ENCODE measurements around the gene ZMIZ2. TPM values are rescaled to one million over a fixed set of nuclear protein-coding genes. Genes with fewer than 3 reads are reported as not detected.

Gene ZMIZ2
- total and polyA plus RNA-seq, 2 of the 8 experiments (the other 6 are each of a cell fraction or from before 2014, with no cell fraction given) = 24.4 to 66.4 TPM

- TF ChIP-seq CHD7 (IDR thresholded peaks at IDR 0.05; ENCODE audit: insufficient replicate concordance, low read length) (no peak), SUZ12 (IDR thresholded peaks at IDR 0.05; ENCODE audit: low read length) (no peak), CTBP2 (IDR thresholded peaks at IDR 0.05; ENCODE audit: borderline replicate concordance, insufficient read depth, insufficient read length, low read length) (no peak), BCL11A (IDR thresholded peaks at IDR 0.05; ENCODE audit: low read depth in 2 of 2, low read length in 2 of 2) (no peak), KDM1A (IDR thresholded peaks at IDR 0.05; ENCODE audit: borderline replicate concordance, low read length) (no peak), ATF2 (IDR thresholded peaks at IDR 0.05; ENCODE audit: low read length) (no peak), NANOG (IDR thresholded peaks at IDR 0.05; ENCODE audit: insufficient read depth, low read depth, low read length, poor library complexity, severe bottlenecking) (no peak), CEBPB (IDR thresholded peaks at IDR 0.05; ENCODE audit: low read depth, low read length) (no peak)
Measured at GRCh38 chr7:44738876-44739665, 9.6 kb upstream of the ZMIZ2 start (continued).

All from H1 (cell line).